Stimulated activated naive B cell treated with anti-CD40 and anti-IgM and Interleukin-4, amounts not matched to agents 10 μg/mL and 1 μg/mL and 100 μg/mL, for 72 hours (primary cell): Measurements from ENCODE around the gene NUMB.

Source experiments
- ATAC-seq, 2 donors: fragments of 150-1000 bp; cut with Tn5 transposase; replicated peaks; 2 replicates each; pipeline ENCODE4 v1.10.0; 2021; ENCODE audit warnings: moderate library complexity in 1 of 2
- DNase-seq: peaks from one replicate; pipeline ENCODE4 v3.0.0; 2021
- H3K27ac Mint-ChIP-seq: one replicate; pipeline ENCODE4 v1.8.0; 2022; ENCODE audit warnings: mild to moderate bottlenecking, mixed read lengths
- H3K27me3 Mint-ChIP-seq, 2 donors: one replicate each; pipeline ENCODE4 v1.8.0; 2022; ENCODE audit warnings: mixed read lengths in 2 of 2
- H3K36me3 Mint-ChIP-seq, 2 donors: one replicate each; pipeline ENCODE4 v1.8.0; 2022; ENCODE audit warnings: mixed read lengths in 2 of 2, mild to moderate bottlenecking in 1 of 2
- H3K4me1 Mint-ChIP-seq, 2 donors: one replicate each; pipeline ENCODE4 v1.8.0; 2022; ENCODE audit warnings: mixed read lengths in 2 of 2, mild to moderate bottlenecking in 1 of 2
- H3K4me3 Mint-ChIP-seq, 2 donors: one replicate each; pipeline ENCODE4 v1.8.0; 2022; ENCODE audit warnings: mild to moderate bottlenecking in 2 of 2, mixed read lengths in 2 of 2, moderate library complexity in 1 of 2
- H3K9me3 Mint-ChIP-seq, 2 donors: one replicate each; pipeline ENCODE4 v1.8.0; 2022; ENCODE audit warnings: mixed read lengths in 2 of 2, mild to moderate bottlenecking in 1 of 2

NUMB gene

GRCh38 chr14:73458183-73458976 lies at the start of gene NUMB:
NUMB (minus strand) TSS chr14:73458546; CDS start chr14:73355751, 102,795 bp downstream.
- Mint-ChIP-seq H3K27ac (peak within 1 kb of the TSS; percentile 98), H3K9me3 (no peaks in the 10 kb centered on the region), H3K27me3 (no peaks in the 10 kb centered on the region), H3K4me3 (peak within 1 kb of the TSS; percentile 93 to 99), H3K36me3 (peaks cover 2 to 4% of the 10 kb centered on the region in 2 donors), H3K4me1 (peaks cover 22 to 63% of the 10 kb centered on the region in 2 donors)
- DNase-seq (peak; percentile 98), ATAC-seq (peak; percentile 97 to 98)

GRCh38 chr14:73503648-73504047 lies 45.3 kb upstream of the NUMB start:
- no peak overlapping the region for H3K4me3 Mint-ChIP-seq
- no peak for ATAC-seq
- peak overlapping the region; percentile 42 for H3K27ac Mint-ChIP-seq
- no peaks in the 10 kb centered on the region for H3K9me3 Mint-ChIP-seq
- peaks cover 10 to 28% of the 10 kb centered on the region in 2 donors for H3K36me3 Mint-ChIP-seq
- no peaks in the 10 kb centered on the region for H3K27me3 Mint-ChIP-seq
- no peak for DNase-seq
- no peaks in the 10 kb centered on the region for H3K4me1 Mint-ChIP-seq

- H3K27ac Mint-ChIP-seq, result no peak overlapping the region
- DNase-seq, result no peak
- no peak for ATAC-seq
- H3K9me3 Mint-ChIP-seq, result no peaks in the 10 kb centered on the region
- H3K36me3 Mint-ChIP-seq, result peaks cover 13 to 28% of the 10 kb centered on the region in 2 donors
- H3K4me3 Mint-ChIP-seq, result no peak overlapping the region
- no peaks in the 10 kb centered on the region for H3K27me3 Mint-ChIP-seq
- no peaks in the 10 kb centered on the region for H3K4me1 Mint-ChIP-seq
Measured at GRCh38 chr14:73502017-73502619, 43.8 kb upstream of the NUMB start.

GRCh38 chr14:73500360-73500759 lies 42.0 kb upstream of the NUMB start:
- ATAC-seq, result no peak
- Mint-ChIP-seq H3K36me3 (peaks cover 13 to 33% of the 10 kb centered on the region in 2 donors), H3K4me3 (no peak overlapping the region), H3K27me3 (no peaks in the 10 kb centered on the region), H3K9me3 (no peaks in the 10 kb centered on the region), H3K4me1 (peaks cover 3 to 10% of the 10 kb centered on the region in 2 donors), H3K27ac (no peak overlapping the region)
- DNase-seq, result no peak

GRCh38 chr14:73494593-73494992 lies 36.2 kb upstream of the NUMB start:
- Mint-ChIP-seq H3K36me3 (peaks cover 15 to 39% of the 10 kb centered on the region in 2 donors), H3K4me1 (peaks cover 19 to 36% of the 10 kb centered on the region in 2 donors)
- ATAC-seq, result no peak

GRCh38 chr14:73492670-73493069 lies 34.3 kb upstream of the NUMB start:
- Mint-ChIP-seq H3K4me3 (peak overlapping the region; percentile 87 to 94), H3K36me3 (peaks cover 13 to 30% of the 10 kb centered on the region in 2 donors), H3K27ac (no peak overlapping the region), H3K4me1 (peaks cover 19 to 36% of the 10 kb centered on the region in 2 donors), H3K9me3 (no peaks in the 10 kb centered on the region), H3K27me3 (no peaks in the 10 kb centered on the region)
- ATAC-seq, result no peak
- DNase-seq, result no peak

More at GRCh38 chr14:73494593-73494992, 36.2 kb upstream of the NUMB start:
- no peaks in the 10 kb centered on the region for H3K9me3 Mint-ChIP-seq
- H3K4me3 Mint-ChIP-seq, result no peak overlapping the region
- H3K27me3 Mint-ChIP-seq, result no peaks in the 10 kb centered on the region
- DNase-seq, result no peak
- no peak overlapping the region for H3K27ac Mint-ChIP-seq

GRCh38 chr14:73492043-73492552 lies 33.8 kb upstream of the NUMB start:
- Mint-ChIP-seq H3K4me3 (peak overlapping the region; percentile 87 to 94), H3K27ac (peak overlapping the region; percentile 59), H3K27me3 (no peaks in the 10 kb centered on the region), H3K4me1 (peaks cover 19 to 36% of the 10 kb centered on the region in 2 donors), H3K9me3 (no peaks in the 10 kb centered on the region), H3K36me3 (peaks cover 12 to 30% of the 10 kb centered on the region in 2 donors)
- no peak for ATAC-seq
- DNase-seq, result no peak

- ATAC-seq (peak; percentile 69 to 73), DNase-seq (peak; percentile 42)
- Mint-ChIP-seq H3K4me3 (peak overlapping the region; percentile 93 to 94), H3K9me3 (no peaks in the 10 kb centered on the region), H3K4me1 (peaks cover 19 to 36% of the 10 kb centered on the region in 2 donors), H3K27me3 (no peaks in the 10 kb centered on the region), H3K36me3 (peaks cover 12 to 30% of the 10 kb centered on the region in 2 donors), H3K27ac (peak overlapping the region; percentile 95)
Measured at GRCh38 chr14:73491256-73492042, 33.1 kb upstream of the NUMB start.

GRCh38 chr14:73489481-73490175 lies 31.3 kb upstream of the NUMB start:
- Mint-ChIP-seq H3K9me3 (no peaks in the 10 kb centered on the region), H3K36me3 (peaks cover 12 to 16% of the 10 kb centered on the region in 2 donors), H3K4me1 (peaks cover 17 to 27% of the 10 kb centered on the region in 2 donors), H3K4me3 (peak overlapping the region; percentile 35 to 36), H3K27me3 (no peaks in the 10 kb centered on the region), H3K27ac (no peak overlapping the region)
- ATAC-seq, result no peak
- no peak for DNase-seq

- ATAC-seq (no peak), DNase-seq (no peak)
- Mint-ChIP-seq H3K36me3 (no peaks in the 10 kb centered on the region), H3K27ac (no peak overlapping the region), H3K4me1 (no peaks in the 10 kb centered on the region), H3K9me3 (no peaks in the 10 kb centered on the region), H3K4me3 (no peak overlapping the region), H3K27me3 (no peaks in the 10 kb centered on the region)
Measured at GRCh38 chr14:73478684-73479083, 20.3 kb upstream of the NUMB start.

- H3K9me3 Mint-ChIP-seq, result no peaks in the 10 kb centered on the region
- no peak overlapping the region for H3K4me3 Mint-ChIP-seq
- H3K27ac Mint-ChIP-seq, result no peak overlapping the region
- no peaks in the 10 kb centered on the region for H3K27me3 Mint-ChIP-seq
- no peaks in the 10 kb centered on the region for H3K4me1 Mint-ChIP-seq
- H3K36me3 Mint-ChIP-seq, result no peaks in the 10 kb centered on the region
- peak; percentile 81 to 88 for ATAC-seq
- no peak for DNase-seq
Measured at GRCh38 chr14:73477618-73478266, 19.4 kb upstream of the NUMB start.

- H3K27me3 Mint-ChIP-seq, result no peaks in the 10 kb centered on the region
- ATAC-seq (no peak), DNase-seq (no peak)
- no peak overlapping the region for H3K4me3 Mint-ChIP-seq
- peaks cover 0 to 8% of the 10 kb centered on the region in 2 donors for H3K4me1 Mint-ChIP-seq
- no peaks in the 10 kb centered on the region for H3K36me3 Mint-ChIP-seq
- no peaks in the 10 kb centered on the region for H3K9me3 Mint-ChIP-seq
- no peak overlapping the region for H3K27ac Mint-ChIP-seq
Measured at GRCh38 chr14:73476451-73476931, 18.1 kb upstream of the NUMB start.

GRCh38 chr14:73474952-73475351 lies 16.6 kb upstream of the NUMB start:
- Mint-ChIP-seq H3K4me3 (no peak overlapping the region), H3K27ac (no peak overlapping the region), H3K27me3 (no peaks in the 10 kb centered on the region), H3K9me3 (no peaks in the 10 kb centered on the region), H3K36me3 (no peaks in the 10 kb centered on the region), H3K4me1 (peaks cover 0 to 8% of the 10 kb centered on the region in 2 donors)
- ATAC-seq, result no peak
- no peak for DNase-seq
